H1 (cell line): Measurements from ENCODE around the gene SLC48A1. TPM values are rescaled to one million over a fixed set of nuclear protein-coding genes. Genes with fewer than 3 reads are reported as not detected.

Experiments used
- CTCF ChIA-PET: fragments of 300-600 bp; sonication (Branson Sonifier 250); formaldehyde crosslinking; loops from one replicate; lab custom pipeline; 2021; ENCODE audit not compliant: partially characterized antibody; lab: Charles Lee
- POLR2A ChIA-PET: fragments of 300-600 bp; sonication (Branson Sonifier 250); formaldehyde crosslinking; loops from one replicate; lab custom pipeline; 2021; ENCODE audit warnings: inconsistent platforms; ENCODE audit not compliant: partially characterized antibody; lab: Charles Lee
- DNase-seq, 2 experiments: peaks; one replicate each; pipeline versions ENCODE4 v3.0.0 to v3.0.0-alpha.2; 2010 to 2022; ENCODE audit warnings: low spot score in 2 of 2, low read depth in 1 of 2, mixed read lengths in 1 of 2
- FAIRE-seq: peaks from 2 replicates; lab custom pipeline; 2011; peaks lifted over from hg19 to GRCh38; lab: Jason Lieb, UNC
- H2AFZ ChIP-seq: 2 replicates; pipeline ENCODE4 v1.8.1; 2012; ENCODE audit warnings: low read length, inconsistent platforms
- H2AK5ac ChIP-seq: 2 replicates; pipeline ENCODE4 v1.6.1; 2013; ENCODE audit warnings: low read depth, low read length
- H2BK120ac ChIP-seq: replicated peaks from 2 replicates; pipeline ENCODE3; 2013; ENCODE audit warnings: low read depth, low read length, inconsistent platforms
- H2BK12ac ChIP-seq: 2 replicates; pipeline ENCODE4 v1.6.1; 2013; ENCODE audit warnings: low read depth, low read length
- H2BK15ac ChIP-seq: 2 replicates; pipeline ENCODE4 v1.6.1; 2013; ENCODE audit warnings: low read length
- H2BK20ac ChIP-seq: 2 replicates; pipeline ENCODE4 v1.6.1; 2013; ENCODE audit warnings: low read length
- H2BK5ac ChIP-seq: 2 replicates; pipeline ENCODE4 v1.6.1; 2013; ENCODE audit warnings: low read depth, low read length
- H3K14ac ChIP-seq: 2 replicates; pipeline ENCODE4 v1.6.1; 2013; ENCODE audit warnings: inconsistent platforms; ENCODE audit not compliant: insufficient read length
- H3K18ac ChIP-seq: 2 replicates; pipeline ENCODE4 v1.6.1; 2013; ENCODE audit warnings: low read length; ENCODE audit errors: extremely low read depth
- H3K23ac ChIP-seq: 2 replicates; pipeline ENCODE4 v1.6.1; 2013; ENCODE audit warnings: inconsistent platforms; ENCODE audit not compliant: insufficient read length
- H3K23me2 ChIP-seq: 2 replicates; pipeline ENCODE4 v1.6.1; 2013; ENCODE audit warnings: low read depth, low read length
- H3K27ac ChIP-seq: 2 replicates; pipeline ENCODE4 v1.6.1; 2011; ENCODE audit warnings: low read depth, low read length, inconsistent platforms
- H3K27me3 ChIP-seq, 4 experiments: replicated peaks in 1 of 4; 1 replicate in 1 of 4; 2 replicates in 3 of 4; pipeline versions ENCODE4 v1.6.1 to v1.8.1; 2011 to 2013; ENCODE audit warnings: low read length in 3 of 4, mild to moderate bottlenecking in 3 of 4, inconsistent platforms in 2 of 4, mixed read lengths in 2 of 4, moderate library complexity in 1 of 4; ENCODE audit not compliant: control insufficient read depth in 3 of 4, insufficient read depth in 3 of 4; ENCODE audit errors: extremely low read depth in 1 of 4
- H3K36me3 ChIP-seq, 4 experiments: 2 replicates each; pipeline versions ENCODE4 v1.6.1 to v1.8.1; 2011 to 2013; ENCODE audit warnings: mild to moderate bottlenecking in 4 of 4, low read length in 3 of 4, moderate library complexity in 2 of 4, control low read depth in 1 of 4, inconsistent platforms in 1 of 4; ENCODE audit not compliant: insufficient read depth in 4 of 4, control insufficient read depth in 2 of 4
- H3K4ac ChIP-seq: replicated peaks from 2 replicates; pipeline ENCODE3; 2013; ENCODE audit warnings: low read length, low read depth, mixed read lengths, inconsistent platforms; ENCODE audit not compliant: insufficient read length
- H3K4me1 ChIP-seq, 4 experiments: replicated peaks in 1 of 4; 1 replicate in 1 of 4; 2 replicates in 3 of 4; pipeline versions ENCODE4 v1.6.1 to v1.8.1; 2011 to 2013; ENCODE audit warnings: low read length in 3 of 4, inconsistent platforms in 2 of 4, mixed read lengths in 1 of 4; ENCODE audit not compliant: insufficient read depth in 4 of 4, control insufficient read depth in 3 of 4
- H3K4me2 ChIP-seq, 2 experiments: 2 replicates each; pipeline versions ENCODE4 v1.6.1 to v1.8.1; 2011 to 2013; ENCODE audit warnings: low read depth in 2 of 2, low read length in 2 of 2, control low read depth in 1 of 2, inconsistent platforms in 1 of 2, mild to moderate bottlenecking in 1 of 2; ENCODE audit not compliant: insufficient read depth in 1 of 2
- H3K4me3 ChIP-seq, 4 experiments: fragments of 200-600, 300-600 bp in 1 of 4; sonication (generic), shearing (Covaris generic), sonication (Bioruptor Twin) in 1 of 4; 2 replicates each; pipeline versions ENCODE4 v1.5.1 to v1.8.1; 2011 to 2016; ENCODE audit warnings: low read length in 4 of 4, low read depth in 3 of 4, control low read depth in 2 of 4, inconsistent platforms in 2 of 4, mild to moderate bottlenecking in 2 of 4, mixed read lengths in 1 of 4, moderate library complexity in 1 of 4; ENCODE audit not compliant: insufficient read depth in 2 of 4; ENCODE audit errors: extremely low read depth in 1 of 4
- H3K56ac ChIP-seq: replicated peaks from 2 replicates; pipeline ENCODE3; 2013; ENCODE audit warnings: low read depth, mild to moderate bottlenecking, mixed read lengths, low read length, inconsistent platforms; ENCODE audit not compliant: insufficient read length
- H3K79me1 ChIP-seq: 2 replicates; pipeline ENCODE4 v1.6.1; 2013; ENCODE audit warnings: low read depth, low read length, control low read depth
- H3K79me2 ChIP-seq, 2 experiments: 2 replicates each; pipeline versions ENCODE4 v1.6.1 to v1.8.1; 2012 to 2013; ENCODE audit warnings: low read length in 2 of 2, mild to moderate bottlenecking in 2 of 2, inconsistent platforms in 1 of 2; ENCODE audit not compliant: insufficient read depth in 2 of 2, control insufficient read depth in 1 of 2
- H3K9ac ChIP-seq, 4 experiments: replicated peaks in 1 of 4; 1 replicate in 1 of 4; 2 replicates in 3 of 4; pipeline versions ENCODE4 v1.6.1 to v1.8.1; 2011 to 2013; ENCODE audit warnings: low read depth in 3 of 4, low read length in 3 of 4, control low read depth in 2 of 4, mild to moderate bottlenecking in 2 of 4, moderate library complexity in 2 of 4, inconsistent platforms in 1 of 4; ENCODE audit errors: extremely low read depth in 1 of 4
- H3K9me3 ChIP-seq, 2 experiments: 2 replicates each; pipeline versions ENCODE4 v1.6.1 to v1.8.1; 2012 to 2013; ENCODE audit warnings: mild to moderate bottlenecking in 2 of 2, moderate library complexity in 2 of 2, control low read depth in 1 of 2, inconsistent platforms in 1 of 2, low read depth in 1 of 2, low read length in 1 of 2, mixed read lengths in 1 of 2; ENCODE audit not compliant: insufficient read depth in 2 of 2
- H4K20me1 ChIP-seq, 2 experiments: replicated peaks in 1 of 2; 2 replicates each; pipeline versions ENCODE3 to v1.8.1; 2011 to 2013; ENCODE audit warnings: inconsistent platforms in 2 of 2, low read length in 2 of 2, mild to moderate bottlenecking in 1 of 2; ENCODE audit not compliant: insufficient read depth in 2 of 2, control insufficient read depth in 1 of 2
- H4K5ac ChIP-seq: 2 replicates; pipeline ENCODE4 v1.6.1; 2013; ENCODE audit warnings: low read length, low read depth, mixed read lengths, inconsistent platforms; ENCODE audit not compliant: insufficient read length
- H4K8ac ChIP-seq: 2 replicates; pipeline ENCODE4 v1.8.0; 2013; ENCODE audit warnings: mild to moderate bottlenecking, moderate library complexity, low read length, inconsistent platforms; ENCODE audit not compliant: insufficient read depth; ENCODE audit errors: extremely low read depth
- H4K91ac ChIP-seq: replicated peaks from 2 replicates; pipeline ENCODE3; 2013; ENCODE audit warnings: low read length, mixed read lengths, inconsistent platforms; ENCODE audit not compliant: insufficient read length
- BCL11A ChIP-seq, 2 experiments: IDR thresholded peaks; one replicate each; pipeline ENCODE4 v1.6.1; 2011; ENCODE audit warnings: low read depth in 2 of 2, low read length in 2 of 2, mild to moderate bottlenecking in 2 of 2
- KDM1A ChIP-seq: fragments of 200-600, 300-600 bp; sonication (generic); IDR thresholded peaks from 2 replicates; pipeline ENCODE4 v1.7.1; 2016; ENCODE audit warnings: mild to moderate bottlenecking, low read length, borderline replicate concordance
- POLR2A ChIP-seq, 2 experiments: IDR thresholded peaks; 1 replicate in 1 of 2; 2 replicates in 1 of 2; pipeline ENCODE4 v1.6.1; 2011; ENCODE audit warnings: low read depth in 2 of 2, low read length in 2 of 2, mild to moderate bottlenecking in 2 of 2; ENCODE audit errors: control extremely low read depth in 1 of 2
- RBBP5 ChIP-seq: IDR thresholded peaks from 2 replicates; pipeline ENCODE4 v1.7.1; 2012; ENCODE audit warnings: low read depth, mild to moderate bottlenecking, inconsistent platforms, low read length, moderate library complexity, borderline replicate concordance
- TEAD4 ChIP-seq: IDR thresholded peaks from 2 replicates; pipeline ENCODE4 v1.6.1; 2012; ENCODE audit warnings: low read depth, low read length, inconsistent platforms, mixed read lengths
- WGBS, 2 experiments: shearing (Covaris generic) in 1 of 2; methylation state at CpG; one replicate each; pipeline versions ENCODE4 v1.1.6 to v1.1.7; 2013 to 2015; ENCODE audit warnings: low lambda C conversion rate in 2 of 2, mixed read lengths in 2 of 2, inconsistent platforms in 1 of 2, low coverage in 1 of 2, missing lambda C conversion rate in 1 of 2; ENCODE audit not compliant: insufficient replicate concordance in 2 of 2, insufficient coverage in 1 of 2, insufficient read length in 1 of 2; ENCODE audit errors: extremely low coverage in 1 of 2, missing lambda C conversion rate in 1 of 2; 5-methylcytosine and 5-hydroxymethylcytosine counted together
- polyA plus RNA-seq, 7 experiments: library from polyadenylated mRNA; depleted of rRNA in 3 of 7; stranded (reverse) in 5 of 7; unstranded in 2 of 7; fragments of >200 nt in 5 of 7; fragments of 200-250 nt in 2 of 7; gene quantifications; 1 replicate in 5 of 7; 2 replicates in 1 of 7; 4 replicates in 1 of 7; pipeline versions ENCODE4 v1.2.1 to v1.2.3, GENCODE V29; 2011 to 2013; ENCODE audit warnings: missing spikeins in 2 of 7, mixed read lengths in 2 of 7
- total RNA-seq: library from RNA; stranded (reverse); fragmentation: NEBNext Ultra II Directional; extraction: Animal tissue kit (Norgen Biotek cat#: 25700); gene quantifications from 2 replicates; pipeline ENCODE4 v1.2.1, GENCODE V29; 2021
- TF ChIP-seq, protein P1 (sequence below), 3 experiments: IDR thresholded peaks; 1 replicate in 2 of 3; 2 replicates in 1 of 3; pipeline versions ENCODE4 v1.5.1 to v1.6.1; 2011; ENCODE audit warnings: low read length in 3 of 3, mild to moderate bottlenecking in 3 of 3, inconsistent platforms in 2 of 3, low read depth in 1 of 3, moderate library complexity in 1 of 3; ENCODE audit not compliant: insufficient read depth in 1 of 3; ENCODE audit errors: control extremely low read depth in 1 of 3
- TF ChIP-seq, protein P2 (sequence below): IDR thresholded peaks from 2 replicates; pipeline ENCODE4 v1.6.1; 2012; ENCODE audit warnings: inconsistent platforms

The SLC48A1 gene
- total and polyA plus RNA-seq, 2 of the 8 experiments (the other 6 are each of a cell fraction or from before 2014, with no cell fraction given), result 9.5 to 14.1 TPM

DNA sequence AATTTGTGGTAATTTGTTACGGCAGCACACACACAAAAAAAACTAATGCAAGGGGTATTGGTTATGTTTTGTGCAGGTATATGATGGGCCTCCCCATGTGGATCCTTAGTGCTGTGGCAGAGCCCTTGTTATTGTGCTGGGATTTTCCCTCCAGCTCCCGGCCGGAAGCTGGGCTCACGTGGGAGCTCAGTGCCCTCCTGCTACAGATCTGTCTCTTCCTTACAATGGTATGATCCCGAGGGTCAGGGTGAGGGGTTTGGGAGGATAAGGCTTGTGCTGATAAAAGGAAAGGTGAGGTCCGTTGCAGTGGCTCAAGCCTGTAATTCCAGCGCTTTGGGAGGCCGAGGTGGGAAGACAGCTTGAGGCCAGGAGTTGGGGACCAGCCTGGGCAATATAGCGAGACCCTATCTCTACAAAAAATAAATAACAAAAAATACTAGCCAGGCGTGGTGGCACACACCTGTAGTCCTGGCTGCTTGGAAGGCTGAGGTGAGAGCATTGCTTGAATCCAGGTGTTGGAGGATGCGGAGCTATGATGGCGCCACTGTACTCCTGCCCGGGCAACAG, 861 bp upstream of the SLC48A1 start:
- Histone ChIP-seq H3K4ac (no peak overlapping the region), H2BK15ac (0 out of 2 replicates have a peak overlapping the region, but pooled peaks have one; percentile 21), H3K18ac (no peak overlapping the region), H3K79me2 (no peaks in the 10 kb centered on the region), H2AK5ac (no peak overlapping the region), H3K23ac (no peak overlapping the region), H3K9me3 (no peaks in the 10 kb centered on the region), H3K56ac (no peak overlapping the region), H2AFZ (no peak overlapping the region), H3K79me1 (no peaks in the 10 kb centered on the region), H3K4me3 (peak overlapping the region in 2 of 4 experiments; percentile 26 to 91; a peak in 1 of 8 replicates), H3K27me3 (peaks cover 0 to 17% (median 8%) of the 10 kb centered on the region in 4 experiments; a peak in 4 of 7 replicates), H3K23me2 (peaks cover 2% of the 10 kb centered on the region; the same call in 1 of the 2 replicates), H2BK20ac (no peak overlapping the region), H4K20me1 (peaks cover 0 to 3% of the 10 kb centered on the region in 2 experiments), H3K9ac (no peak overlapping the region), H3K4me2 (peak overlapping the region; percentile 61; a peak in 3 of 4 replicates), H3K36me3 (no peaks in the 10 kb centered on the region), H2BK12ac (0 out of 2 replicates have a peak overlapping the region, but pooled peaks have one; percentile 19), H3K14ac (no peak overlapping the region), H4K8ac (no peak overlapping the region), H3K4me1 (peaks cover 7 to 13% (median 11%) of the 10 kb centered on the region in 4 experiments; a peak in 6 of 7 replicates), H2BK120ac (no peak overlapping the region), H2BK5ac (no peak overlapping the region), H3K27ac (no peak overlapping the region), H4K5ac (no peak overlapping the region), H4K91ac (no peak overlapping the region)
- CTCF ChIA-PET, result interaction anchor here (0.6 to 58.8 kb wide), 10 partner anchors 10 to 238 kb away, joined by 3 to 2442 read pairs (median 4); partner anchors contain the start of genes ENDOU, RAPGEF3 and RPAP3
- DNase-seq, result no peak
- FAIRE-seq, result no peak
- POLR2A ChIA-PET, result interaction anchor here (0.8 to 10.5 kb wide), 12 partner anchors 9 to 55 kb away, joined by 3 to 79 read pairs (median 6); partner anchors contain the start of gene RAPGEF3
- WGBS, 2 experiments, result 76% methylated on average over 13 of the region's 13 CpGs; no CpG with 5 or more reads in 1 of the 2 experiments
- TF ChIP-seq, protein P1, sequence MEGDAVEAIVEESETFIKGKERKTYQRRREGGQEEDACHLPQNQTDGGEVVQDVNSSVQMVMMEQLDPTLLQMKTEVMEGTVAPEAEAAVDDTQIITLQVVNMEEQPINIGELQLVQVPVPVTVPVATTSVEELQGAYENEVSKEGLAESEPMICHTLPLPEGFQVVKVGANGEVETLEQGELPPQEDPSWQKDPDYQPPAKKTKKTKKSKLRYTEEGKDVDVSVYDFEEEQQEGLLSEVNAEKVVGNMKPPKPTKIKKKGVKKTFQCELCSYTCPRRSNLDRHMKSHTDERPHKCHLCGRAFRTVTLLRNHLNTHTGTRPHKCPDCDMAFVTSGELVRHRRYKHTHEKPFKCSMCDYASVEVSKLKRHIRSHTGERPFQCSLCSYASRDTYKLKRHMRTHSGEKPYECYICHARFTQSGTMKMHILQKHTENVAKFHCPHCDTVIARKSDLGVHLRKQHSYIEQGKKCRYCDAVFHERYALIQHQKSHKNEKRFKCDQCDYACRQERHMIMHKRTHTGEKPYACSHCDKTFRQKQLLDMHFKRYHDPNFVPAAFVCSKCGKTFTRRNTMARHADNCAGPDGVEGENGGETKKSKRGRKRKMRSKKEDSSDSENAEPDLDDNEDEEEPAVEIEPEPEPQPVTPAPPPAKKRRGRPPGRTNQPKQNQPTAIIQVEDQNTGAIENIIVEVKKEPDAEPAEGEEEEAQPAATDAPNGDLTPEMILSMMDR (IDR thresholded peaks at IDR 0.05; ENCODE audit: control extremely low read depth in 1 of 3, insufficient read depth in 1 of 3, low read depth in 1 of 3, low read length in 3 of 3), result no peak
- TF ChIP-seq, protein P2, sequence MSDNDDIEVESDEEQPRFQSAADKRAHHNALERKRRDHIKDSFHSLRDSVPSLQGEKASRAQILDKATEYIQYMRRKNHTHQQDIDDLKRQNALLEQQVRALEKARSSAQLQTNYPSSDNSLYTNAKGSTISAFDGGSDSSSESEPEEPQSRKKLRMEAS, result 0 out of 2 replicates have a peak, but pooled peaks have one; percentile 11
- TF ChIP-seq POLR2A (IDR thresholded peaks at IDR 0.05; ENCODE audit: control extremely low read depth in 1 of 2, low read depth in 2 of 2, low read length in 2 of 2) (no peak), RBBP5 (0 out of 2 replicates have a peak, but pooled peaks have one; percentile 15), KDM1A (0 out of 2 replicates have a peak, but pooled peaks have one; percentile 20), TEAD4 (no peak), BCL11A (IDR thresholded peaks at IDR 0.05; ENCODE audit: low read depth in 2 of 2, low read length in 2 of 2) (no peak)
